ENCODE results near the gene SLC38A2. TPM values are rescaled to one million over a fixed set of nuclear protein-coding genes. Genes with fewer than 3 reads are reported as not detected.

Gene SLC38A2
- total RNA-seq, 1 donor from 2014 or later, result 216 TPM

- peaks cover 52% of the 10 kb centered on the region for H3K4me1 Mint-ChIP-seq (ENCODE audit: low read depth)
- H3K27ac Mint-ChIP-seq, result peak overlapping the region; percentile 100
- H3K27me3 Mint-ChIP-seq, result no peaks in the 10 kb centered on the region
- H3K36me3 Mint-ChIP-seq (ENCODE audit: insufficient read depth), result peaks cover 35% of the 10 kb centered on the region
- no peaks in the 10 kb centered on the region for H3K9me3 Mint-ChIP-seq (ENCODE audit: low read depth)
- peak; percentile 58 for DNase-seq (ENCODE audit: low spot score, unreplicated experiment)
- TF ChIP-seq CTCF (IDR thresholded peaks at IDR 0.05; ENCODE audit: unreplicated experiment), result no peak
- H3K4me3 Mint-ChIP-seq (ENCODE audit: low read depth), result peak overlapping the region; percentile 99
Observed at GRCh38 chr12:46371718-46372543, 642 bp downstream of the SLC38A2 start.

- no peaks in the 10 kb centered on the region for H3K9me3 Mint-ChIP-seq (ENCODE audit: low read depth)
- H3K27me3 Mint-ChIP-seq, result no peaks in the 10 kb centered on the region
- H3K36me3 Mint-ChIP-seq (ENCODE audit: insufficient read depth), result peaks cover 38% of the 10 kb centered on the region
- peak overlapping the region; percentile 99 for H3K27ac Mint-ChIP-seq
- H3K4me3 Mint-ChIP-seq (ENCODE audit: low read depth), result peak overlapping the region; percentile 99
- peaks cover 58% of the 10 kb centered on the region for H3K4me1 Mint-ChIP-seq (ENCODE audit: low read depth)
- DNase-seq (ENCODE audit: low spot score, unreplicated experiment), result peak; percentile 88
- TF ChIP-seq CTCF (IDR thresholded peaks at IDR 0.05; ENCODE audit: unreplicated experiment), result peak; percentile 11
Observed at GRCh38 chr12:46370792-46371717, 1.5 kb downstream of the SLC38A2 start.

- Mint-ChIP-seq H3K4me1 (ENCODE audit: low read depth) (peaks cover 64% of the 10 kb centered on the region), H3K4me3 (ENCODE audit: low read depth) (peak overlapping the region; percentile 99), H3K9me3 (ENCODE audit: low read depth) (no peaks in the 10 kb centered on the region), H3K27ac (peak overlapping the region; percentile 99), H3K27me3 (no peaks in the 10 kb centered on the region), H3K36me3 (ENCODE audit: insufficient read depth) (peaks cover 43% of the 10 kb centered on the region)
- DNase-seq (ENCODE audit: low spot score, unreplicated experiment), result no peak
- no peak for TF ChIP-seq CTCF (IDR thresholded peaks at IDR 0.05; ENCODE audit: unreplicated experiment)
Observed at GRCh38 chr12:46370380-46370734, 2.2 kb downstream of the SLC38A2 start.

GRCh38 chr12:46369474-46370379 lies 2.8 kb downstream of the SLC38A2 start:
- Mint-ChIP-seq H3K36me3 (ENCODE audit: insufficient read depth) (peaks cover 47% of the 10 kb centered on the region), H3K27me3 (no peaks in the 10 kb centered on the region), H3K9me3 (ENCODE audit: low read depth) (no peaks in the 10 kb centered on the region), H3K4me1 (ENCODE audit: low read depth) (peaks cover 67% of the 10 kb centered on the region), H3K4me3 (ENCODE audit: low read depth) (peak overlapping the region; percentile 99), H3K27ac (peak overlapping the region; percentile 99)
- DNase-seq (ENCODE audit: low spot score, unreplicated experiment), result no peak
- no peak for TF ChIP-seq CTCF (IDR thresholded peaks at IDR 0.05; ENCODE audit: unreplicated experiment)

Data from progenitor cell of endocrine pancreas (in vitro differentiated cells).